ENCODE data around the gene LGI2.
A peak's percentile ranks its signal among the peaks of the same experiment; 100 is the strongest.

Gene LGI2

GRCh38 chr4:24999392-25000089 is 31.2 kb downstream of the LGI2 start:
- no peak overlapping the region for H3K27ac Mint-ChIP-seq
- H3K9me3 Mint-ChIP-seq, result peaks cover 0 to 3% of the 10 kb centered on the region in 2 donors
- ATAC-seq (replicated peaks) (no peak), DNase-seq (no peak)
- H3K27me3 Mint-ChIP-seq, result peaks cover 0 to 4% of the 10 kb centered on the region in 2 donors
- no peaks in the 10 kb centered on the region for H3K36me3 Mint-ChIP-seq
- H3K4me3 Mint-ChIP-seq, result no peak overlapping the region
- H3K4me1 Mint-ChIP-seq, result peaks cover 0 to 7% of the 10 kb centered on the region in 2 donors

DNA sequence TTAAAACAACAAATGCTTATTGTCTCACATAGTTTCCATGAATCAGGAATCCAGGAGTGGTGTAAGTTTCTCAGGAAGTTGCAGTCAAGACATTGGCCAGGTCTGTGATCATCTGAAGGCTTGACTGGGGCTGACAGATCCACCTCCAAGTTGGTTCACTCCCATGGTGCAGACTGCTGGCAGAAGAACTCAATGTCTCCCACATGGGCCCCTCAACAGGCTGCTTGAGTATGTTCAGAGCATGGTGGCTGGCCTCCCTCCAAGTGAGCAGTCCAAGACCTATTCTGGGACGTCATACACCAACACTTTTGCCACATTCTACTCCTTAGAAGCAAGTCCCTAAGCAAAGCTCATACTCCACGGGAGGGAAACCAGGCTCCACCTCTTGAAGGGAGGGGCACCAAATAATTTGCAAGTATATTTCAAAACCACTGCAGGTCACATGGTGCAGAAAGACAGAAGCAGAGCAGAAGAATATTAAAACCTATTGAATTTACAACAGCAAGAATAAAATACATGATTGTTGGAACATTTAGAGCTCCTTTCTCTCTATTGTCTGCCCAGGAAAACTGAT is 35.3 kb downstream of the LGI2 start:
- Mint-ChIP-seq H3K4me3 (no peak overlapping the region), H3K27ac (no peak overlapping the region), H3K36me3 (no peaks in the 10 kb centered on the region), H3K4me1 (peaks cover 0 to 7% of the 10 kb centered on the region in 2 donors), H3K27me3 (peaks cover 0 to 4% of the 10 kb centered on the region in 2 donors), H3K9me3 (peaks cover 0 to 6% of the 10 kb centered on the region in 2 donors)
- ATAC-seq (replicated peaks) (no peak), DNase-seq (no peak)

DNA sequence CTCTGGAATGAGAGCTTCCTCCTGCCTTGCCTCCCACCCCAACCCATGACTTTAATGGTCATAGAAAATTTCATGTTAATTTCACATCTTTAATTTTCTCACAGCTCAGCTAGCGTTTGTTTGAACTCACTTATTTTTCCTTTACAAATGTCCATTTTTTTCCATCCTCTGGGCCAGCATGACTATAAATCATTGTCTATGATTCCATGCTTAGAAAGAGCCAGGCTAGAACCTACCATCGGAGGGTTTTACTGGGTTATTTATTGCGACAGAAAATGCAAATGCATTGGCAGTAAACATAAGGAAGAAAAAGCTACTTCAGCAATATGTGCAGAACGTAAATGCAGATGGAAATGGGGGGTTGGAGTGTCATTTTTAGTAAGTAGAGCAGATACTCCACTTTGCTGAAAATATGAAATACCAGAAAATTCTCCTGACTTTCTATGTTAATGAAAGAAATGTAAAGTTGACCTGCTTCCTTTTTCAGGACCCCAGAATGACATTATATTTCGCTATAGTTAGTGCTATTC is 37.1 kb downstream of the LGI2 start:
- no peak for DNase-seq

DNA sequence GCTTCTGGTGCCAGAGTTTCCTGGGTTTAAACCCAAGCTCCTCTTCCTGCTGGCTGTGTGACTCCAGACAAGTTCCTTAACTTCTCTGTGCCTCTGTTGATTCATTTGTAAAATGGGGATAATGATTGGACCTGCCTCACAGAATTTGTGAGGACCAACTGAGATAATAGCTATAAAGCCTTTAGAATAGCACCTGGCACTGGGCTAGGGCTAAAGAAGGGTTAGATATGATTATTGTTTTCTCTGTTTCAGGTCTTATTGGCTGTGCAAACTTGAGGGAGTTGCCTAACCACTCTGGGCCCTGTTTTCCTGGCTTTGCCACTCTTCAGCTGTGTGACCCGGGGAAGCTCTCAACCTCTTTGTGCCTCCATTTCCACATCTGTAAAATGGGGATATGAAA is 37.8 kb downstream of the LGI2 start:
- DNase-seq (no peak), ATAC-seq (replicated peaks) (no peak)
- H3K9me3 Mint-ChIP-seq, result peaks cover 0 to 5% of the 10 kb centered on the region in 2 donors
- no peak overlapping the region for H3K27ac Mint-ChIP-seq
- H3K36me3 Mint-ChIP-seq, result no peaks in the 10 kb centered on the region
- no peaks in the 10 kb centered on the region for H3K4me1 Mint-ChIP-seq
- peaks cover 6 to 9% of the 10 kb centered on the region in 2 donors for H3K27me3 Mint-ChIP-seq
- H3K4me3 Mint-ChIP-seq, result no peak overlapping the region

More for the DNA sequence above, 37.1 kb downstream of the LGI2 start:
- no peak overlapping the region for H3K27ac Mint-ChIP-seq
- H3K27me3 Mint-ChIP-seq, result peaks cover 6 to 9% of the 10 kb centered on the region in 2 donors
- H3K9me3 Mint-ChIP-seq, result peaks cover 0 to 7% of the 10 kb centered on the region in 2 donors
- H3K36me3 Mint-ChIP-seq, result no peaks in the 10 kb centered on the region
- no peak overlapping the region for H3K4me3 Mint-ChIP-seq
- no peak for ATAC-seq (replicated peaks)
- H3K4me1 Mint-ChIP-seq, result no peaks in the 10 kb centered on the region

DNA sequence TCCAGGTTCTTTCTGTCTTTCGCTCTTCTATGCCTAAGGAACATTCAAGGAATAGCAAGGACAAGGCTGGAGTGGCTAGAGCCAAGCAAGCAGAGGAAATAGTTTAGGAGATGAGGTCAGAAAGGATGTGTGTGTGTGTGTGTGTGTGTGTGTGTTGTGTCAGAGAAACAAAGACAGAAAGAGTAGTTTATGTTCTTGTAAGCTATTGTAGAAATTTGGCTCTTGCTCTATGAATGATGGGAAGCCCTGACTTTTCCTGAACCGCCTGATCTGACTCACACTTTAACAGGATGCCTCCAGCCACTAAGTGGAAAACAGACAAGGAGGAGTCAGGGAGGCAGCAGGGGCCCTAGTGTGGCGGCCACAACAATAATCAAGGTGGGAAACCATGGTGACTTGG is 39.7 kb downstream of the LGI2 start:
- Mint-ChIP-seq H3K4me3 (no peak overlapping the region), H3K27ac (no peak overlapping the region), H3K4me1 (no peaks in the 10 kb centered on the region), H3K27me3 (peaks cover 6 to 9% of the 10 kb centered on the region in 2 donors), H3K36me3 (no peaks in the 10 kb centered on the region), H3K9me3 (peaks cover 0 to 5% of the 10 kb centered on the region in 2 donors)
- DNase-seq, result no peak
- no peak for ATAC-seq (replicated peaks)

DNA sequence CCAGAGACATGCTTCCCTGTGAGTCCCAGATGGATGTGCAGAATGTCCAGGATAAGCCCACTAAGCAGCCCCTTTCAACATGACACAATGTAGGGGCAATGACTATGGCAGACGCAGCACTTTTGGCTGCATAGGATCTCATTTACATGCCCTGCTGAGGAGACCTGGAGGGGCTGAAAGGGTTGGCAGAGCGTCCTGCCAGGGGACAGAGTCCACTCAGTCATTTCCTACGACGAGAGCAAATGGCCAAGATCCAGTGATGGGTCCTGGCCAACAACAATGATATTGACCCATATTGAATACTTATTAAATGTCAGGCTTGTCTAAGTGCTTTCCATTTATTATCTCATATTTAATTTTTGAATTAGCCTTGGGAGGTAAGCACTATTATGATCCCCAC is 41.4 kb downstream of the LGI2 start:
- DNase-seq (no peak), ATAC-seq (replicated peaks) (no peak)
- Mint-ChIP-seq H3K4me1 (no peaks in the 10 kb centered on the region), H3K36me3 (no peaks in the 10 kb centered on the region), H3K27ac (no peak overlapping the region), H3K9me3 (peaks cover 0 to 4% of the 10 kb centered on the region in 2 donors), H3K4me3 (no peak overlapping the region), H3K27me3 (peaks cover 5 to 6% of the 10 kb centered on the region in 2 donors)

GRCh38 chr4:24988776-24989175 is 42.0 kb downstream of the LGI2 start:
- no peak overlapping the region for H3K27ac Mint-ChIP-seq
- ATAC-seq (replicated peaks) (no peak), DNase-seq (no peak)
- H3K36me3 Mint-ChIP-seq, result no peaks in the 10 kb centered on the region
- H3K4me3 Mint-ChIP-seq, result no peak overlapping the region
- H3K9me3 Mint-ChIP-seq, result peaks cover 0 to 4% of the 10 kb centered on the region in 2 donors
- H3K27me3 Mint-ChIP-seq, result peaks cover 5 to 6% of the 10 kb centered on the region in 2 donors
- H3K4me1 Mint-ChIP-seq, result no peaks in the 10 kb centered on the region

GRCh38 chr4:24984602-24985532 is 45.9 kb downstream of the LGI2 start:
- ATAC-seq (replicated peaks) (no peak), DNase-seq (no peak)
- H3K9me3 Mint-ChIP-seq, result peaks cover 0 to 2% of the 10 kb centered on the region in 2 donors
- peaks cover 5 to 6% of the 10 kb centered on the region in 2 donors for H3K27me3 Mint-ChIP-seq
- H3K36me3 Mint-ChIP-seq, result no peaks in the 10 kb centered on the region
- peaks cover 0 to 5% of the 10 kb centered on the region in 2 donors for H3K4me1 Mint-ChIP-seq
- H3K27ac Mint-ChIP-seq, result no peak overlapping the region
- no peak overlapping the region for H3K4me3 Mint-ChIP-seq

DNA sequence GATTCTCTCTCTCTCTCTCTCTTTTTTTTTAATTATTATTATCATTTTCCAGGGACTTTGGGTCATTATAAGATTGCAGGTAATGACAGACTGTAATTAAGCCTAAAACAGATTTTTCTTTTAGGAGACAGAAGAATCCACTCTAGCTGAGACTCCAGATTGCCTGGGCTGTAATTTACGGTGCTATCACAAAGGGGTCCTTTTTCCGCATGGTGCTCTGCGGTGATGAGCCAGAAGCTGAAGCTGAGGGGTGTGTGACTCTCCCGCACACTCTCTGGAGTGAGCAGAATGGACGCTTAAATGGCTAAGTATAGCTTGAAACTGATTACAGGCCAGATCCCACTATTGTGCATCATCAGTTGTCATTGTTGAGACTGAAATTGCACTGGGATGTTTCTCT is 50.0 kb downstream of the LGI2 start:
- no peaks in the 10 kb centered on the region for H3K9me3 Mint-ChIP-seq

GRCh38 chr4:24980064-24980690 is 50.6 kb downstream of the LGI2 start:
- no peaks in the 10 kb centered on the region for H3K9me3 Mint-ChIP-seq
- H3K27me3 Mint-ChIP-seq, result peaks cover 11 to 21% of the 10 kb centered on the region in 2 donors
- ATAC-seq (replicated peaks) (peak; percentile 68 to 77), DNase-seq (peak; percentile 17)
- no peaks in the 10 kb centered on the region for H3K36me3 Mint-ChIP-seq
- no peak overlapping the region for H3K27ac Mint-ChIP-seq
- H3K4me3 Mint-ChIP-seq, result no peak overlapping the region
- peaks cover 5 to 6% of the 10 kb centered on the region in 2 donors for H3K4me1 Mint-ChIP-seq

More for the DNA sequence above, 50.0 kb downstream of the LGI2 start:
- ATAC-seq (replicated peaks) (no peak), DNase-seq (no peak)
- no peaks in the 10 kb centered on the region for H3K36me3 Mint-ChIP-seq
- peaks cover 5 to 6% of the 10 kb centered on the region in 2 donors for H3K4me1 Mint-ChIP-seq
- H3K27ac Mint-ChIP-seq, result no peak overlapping the region
- no peak overlapping the region for H3K4me3 Mint-ChIP-seq
- H3K27me3 Mint-ChIP-seq, result peaks cover 6 to 15% of the 10 kb centered on the region in 2 donors

GRCh38 chr4:24979554-24979953 is 51.2 kb downstream of the LGI2 start:
- Mint-ChIP-seq H3K27ac (no peak overlapping the region), H3K4me1 (peaks cover 6 to 7% of the 10 kb centered on the region in 2 donors), H3K27me3 (peaks cover 16 to 27% of the 10 kb centered on the region in 2 donors), H3K4me3 (peak overlapping the region in 1 of 2 donors; percentile 25), H3K36me3 (no peaks in the 10 kb centered on the region), H3K9me3 (no peaks in the 10 kb centered on the region)
- DNase-seq (no peak), ATAC-seq (replicated peaks) (no peak)

DNA sequence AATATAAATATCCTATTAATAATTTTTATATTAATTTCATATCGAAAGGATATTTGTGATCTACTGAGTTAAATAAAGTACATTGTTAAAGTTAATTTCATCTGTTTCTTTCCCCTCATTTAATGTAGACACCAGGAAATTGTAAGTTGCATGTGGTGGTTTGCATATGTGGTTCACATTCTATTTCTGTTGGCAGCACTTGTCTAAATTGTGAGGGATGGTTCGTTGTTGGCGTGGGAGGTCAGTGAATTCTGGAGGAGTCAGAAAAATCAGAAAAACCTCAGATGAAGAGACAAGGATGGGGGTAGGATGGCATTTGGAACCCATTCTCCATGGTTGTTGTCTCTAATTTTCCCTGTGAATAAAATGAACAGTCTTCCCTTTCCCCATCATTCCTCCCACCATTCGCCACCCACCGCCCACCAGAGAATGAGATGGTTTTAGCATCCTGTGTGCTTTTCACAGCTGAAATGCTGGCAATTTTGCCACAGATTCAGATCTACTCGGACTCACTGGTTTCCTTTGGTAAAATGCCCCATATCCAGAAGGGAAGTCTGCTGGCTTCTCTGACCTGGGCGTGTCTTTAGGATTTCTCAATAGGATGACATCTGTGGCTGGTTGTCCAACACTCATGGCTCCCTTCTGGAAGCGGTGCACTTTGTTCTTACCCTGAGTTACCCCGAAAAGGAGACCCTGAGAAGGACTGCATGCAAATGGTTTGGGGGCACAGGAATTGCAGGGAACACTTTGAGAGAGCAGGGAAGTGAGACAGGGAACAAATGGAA is 52.3 kb downstream of the LGI2 start:
- ATAC-seq (replicated peaks) (no peak), DNase-seq (no peak)
- Mint-ChIP-seq H3K27ac (no peak overlapping the region), H3K36me3 (no peaks in the 10 kb centered on the region), H3K9me3 (no peaks in the 10 kb centered on the region), H3K4me3 (no peak overlapping the region), H3K27me3 (peaks cover 16 to 30% of the 10 kb centered on the region in 2 donors), H3K4me1 (peaks cover 6 to 7% of the 10 kb centered on the region in 2 donors)

GRCh38 chr4:24975510-24975909 is 55.2 kb downstream of the LGI2 start:
- ATAC-seq (replicated peaks) (no peak), DNase-seq (no peak)
- Mint-ChIP-seq H3K9me3 (no peaks in the 10 kb centered on the region), H3K36me3 (no peaks in the 10 kb centered on the region), H3K27me3 (peaks cover 20 to 30% of the 10 kb centered on the region in 2 donors), H3K27ac (no peak overlapping the region), H3K4me3 (no peak overlapping the region), H3K4me1 (peaks cover 6 to 7% of the 10 kb centered on the region in 2 donors)
